HepG2 (cell line): ENCODE data around the gene SLC16A2. TPM values are rescaled to one million over a fixed set of nuclear protein-coding genes. Genes with fewer than 3 reads are reported as not detected.

ENCODE experiments used
- HOXD1 ChIP-seq: sonication (generic); formaldehyde crosslinking; IDR thresholded peaks from 2 replicates; pipeline ENCODE4 v1.5.0; 2020; ENCODE audit warnings: missing genetic modification reagents
- NR3C1 ChIP-seq: sonication (generic); formaldehyde crosslinking; IDR thresholded peaks from 2 replicates; pipeline ENCODE4 v1.4.0; 2020; ENCODE audit warnings: missing genetic modification reagents
- PRDM15 ChIP-seq: sonication (generic); formaldehyde crosslinking; IDR thresholded peaks from 2 replicates; pipeline ENCODE4 v1.4.0; 2020; ENCODE audit warnings: missing genetic modification reagents
- ZNF136 ChIP-seq: sonication (generic); formaldehyde crosslinking; IDR thresholded peaks from 2 replicates; pipeline ENCODE4 v1.8.1; 2022; ENCODE audit warnings: low read depth, mild to moderate bottlenecking, moderate library complexity, missing genetic modification reagents
- ZNF20 ChIP-seq: sonication (generic); formaldehyde crosslinking; IDR thresholded peaks from 2 replicates; pipeline ENCODE4 v1.4.0; 2020; ENCODE audit warnings: mild to moderate bottlenecking, moderate library complexity, missing genetic modification reagents
- ZNF280D ChIP-seq: sonication (generic); formaldehyde crosslinking; IDR thresholded peaks from 2 replicates; pipeline ENCODE4 v1.5.1; 2020; ENCODE audit warnings: mild to moderate bottlenecking, missing genetic modification reagents
- ZNF773 ChIP-seq: sonication (generic); formaldehyde crosslinking; IDR thresholded peaks from 2 replicates; pipeline ENCODE4 v1.4.0; 2020; ENCODE audit warnings: missing genetic modification reagents, borderline replicate concordance
- ZSCAN21 ChIP-seq: sonication (generic); formaldehyde crosslinking; IDR thresholded peaks from 2 replicates; pipeline ENCODE4 v1.8.0; 2022; ENCODE audit warnings: mild to moderate bottlenecking, missing genetic modification reagents, moderate library complexity, borderline replicate concordance
- polyA plus RNA-seq, 8 experiments: library from polyadenylated mRNA; depleted of rRNA in 3 of 8; stranded (reverse) in 7 of 8; unstranded in 1 of 8; fragments of >200 nt; fragmentation: Illumina TruSeq in 4 of 8; extraction: Trizol in 4 of 8; gene quantifications; 2 replicates each; pipeline versions ENCODE4 v1.2.1 to v1.2.3, GENCODE V29; 2011 to 2016; ENCODE audit warnings: low read depth in 4 of 8, missing spikeins in 1 of 8, mixed read lengths in 1 of 8; ENCODE audit not compliant: insufficient read depth in 1 of 8
- total RNA-seq, 5 experiments: library from RNA; depleted of rRNA; stranded (reverse); fragments of >200 nt; fragmentation: Illumina TruSeq; extraction: Trizol; gene quantifications; 2 replicates each; pipeline ENCODE4 v1.2.3, GENCODE V29; 2016; ENCODE audit warnings: low read depth in 1 of 5

The SLC16A2 gene
- total and polyA plus RNA-seq, 2 of the 13 experiments (the other 11 are each of a cell fraction or from before 2014, with no cell fraction given) = 0.07 to 0.08 TPM

- TF ChIP-seq NR3C1 (no peak), ZNF280D (no peak), ZNF20 (CRISPR knock-in tag) (no peak), PRDM15 (CRISPR knock-in tag) (no peak), ZNF136 (CRISPR knock-in tag) (no peak), HOXD1 (CRISPR knock-in tag) (no peak), ZSCAN21 (no peak), ZNF773 (CRISPR knock-in tag) (no peak)
Observed at GRCh38 chrX:74451450-74452198, 30.3 kb downstream of the SLC16A2 start (continued).
